GM11168 (cell line): ENCODE data around the gene MTA2.
"Not testable (repeated sequence)": the region's sequence is repeated elsewhere in the genome, so short reads cannot be mapped to it uniquely, and the experiment has no call there.

ENCODE experiments used
- in situ Hi-C: fragments of 300-500 bp; cut with MboI; formaldehyde crosslinking; loops from one replicate; pipeline ENCODE4 v1.12.0; 2022; ENCODE audit warnings: low sequenced_read_pairs; ENCODE audit not compliant: unreplicated experiment

Gene MTA2

GRCh38 chr11:62593434-62594044, 8.1 kb downstream of the MTA2 start:
- in situ Hi-C loops, result no loop called here

GRCh38 chr11:62592989-62593421, 8.7 kb downstream of the MTA2 start:
- in situ Hi-C loops, result no loop called here

- in situ Hi-C loops, result no loop called here
These were observed 9.4 kb downstream of the MTA2 start for GRCh38 chr11:62592146-62592815.

- in situ Hi-C loops, result no loop called here
These were observed 10.1 kb downstream of the MTA2 start, which contains the start of gene TUT1 for GRCh38 chr11:62591448-62592145. Gene TUT1 (minus strand): TSS chr11:62591523. CDS start chr11:62591485, 38 bp downstream.

GRCh38 chr11:62588966-62589637, 12.6 kb downstream of the MTA2 start:
- in situ Hi-C loops, result no loop called here

GRCh38 chr11:62585356-62585755, 16.3 kb downstream of the MTA2 start:
- in situ Hi-C loops, result not testable (repeated sequence)

GRCh38 chr11:62581735-62582134, 19.9 kb downstream of the MTA2 start:
- in situ Hi-C loops, result not testable (repeated sequence)

GRCh38 chr11:62580959-62581715, 20.5 kb downstream of the MTA2 start:
- in situ Hi-C loops, result no loop called here

GRCh38 chr11:62579252-62579651, 22.4 kb downstream of the MTA2 start:
- in situ Hi-C loops, result no loop called here

GRCh38 chr11:62578541-62578940, 23.1 kb downstream of the MTA2 start:
- in situ Hi-C loops, result no loop called here

GRCh38 chr11:62577046-62577714, 24.5 kb downstream of the MTA2 start:
- in situ Hi-C loops, result no loop called here

- in situ Hi-C loops, result no loop called here
These were observed 25.8 kb downstream of the MTA2 start for GRCh38 chr11:62575837-62576236.

GRCh38 chr11:62575156-62575555, 26.5 kb downstream of the MTA2 start:
- in situ Hi-C loops, result no loop called here

- in situ Hi-C loops, result no loop called here
These were observed 27.1 kb downstream of the MTA2 start for GRCh38 chr11:62574363-62575071.

- in situ Hi-C loops, result no loop called here
These were observed 27.9 kb downstream of the MTA2 start, which contains the start of gene EEF1G for GRCh38 chr11:62573592-62574362. Gene EEF1G (minus strand): TSS chr11:62573891. CDS start chr11:62573842, 49 bp downstream.

GRCh38 chr11:62573006-62573591, 28.6 kb downstream of the MTA2 start:
- in situ Hi-C loops, result no loop called here

GRCh38 chr11:62572431-62572830, 29.2 kb downstream of the MTA2 start:
- in situ Hi-C loops, result no loop called here

- in situ Hi-C loops, result not testable (repeated sequence)
These were observed 30.2 kb downstream of the MTA2 start for GRCh38 chr11:62571493-62571892.
